GM13977 (cell line): ENCODE results near the gene TDRD1.
"Not testable (repeated sequence)": the region's sequence is repeated elsewhere in the genome, so short reads cannot be mapped to it uniquely, and the experiment has no call there.

ENCODE experiments used
- DNase-seq: peaks from one replicate; pipeline ENCODE4 v3.0.0; 2012; ENCODE audit warnings: low spot score
- in situ Hi-C: fragments of 300-500 bp; cut with MboI; formaldehyde crosslinking; loops from one replicate; pipeline ENCODE4 v1.12.0; 2022; ENCODE audit warnings: low sequenced_read_pairs, low pct_unique_long_range_greater_than_20kb, mixed read lengths, inconsistent platforms; ENCODE audit not compliant: unreplicated experiment
- TF ChIP-seq, protein P1 (sequence below): IDR thresholded peaks from 2 replicates; pipeline ENCODE4 v1.5.1; 2012; ENCODE audit warnings: mild to moderate bottlenecking, control low read depth; ENCODE audit not compliant: insufficient read depth; ENCODE audit errors: extremely low read depth, missing control alignments

TDRD1 gene

DNA sequence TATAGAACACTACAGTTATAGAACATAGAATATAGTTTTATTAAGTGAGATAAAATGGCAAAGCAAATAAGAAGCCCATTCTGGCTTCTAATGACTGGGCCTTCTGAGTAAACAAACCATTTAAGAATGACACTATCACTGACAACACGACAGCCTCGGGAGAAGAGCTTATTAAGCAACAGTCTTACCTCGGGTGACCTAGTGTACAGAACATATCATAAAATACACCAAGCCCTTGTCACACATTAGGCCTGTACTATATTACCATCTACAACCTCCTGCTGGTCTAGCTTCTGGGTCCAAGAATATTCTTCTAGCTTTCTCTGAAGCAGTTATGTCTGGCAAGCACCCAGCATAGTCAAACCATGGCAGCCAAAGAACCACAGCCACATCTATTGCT lies 37.1 kb upstream of the TDRD1 start:
- in situ Hi-C loops = no loop called here
- TF ChIP-seq, protein P1, sequence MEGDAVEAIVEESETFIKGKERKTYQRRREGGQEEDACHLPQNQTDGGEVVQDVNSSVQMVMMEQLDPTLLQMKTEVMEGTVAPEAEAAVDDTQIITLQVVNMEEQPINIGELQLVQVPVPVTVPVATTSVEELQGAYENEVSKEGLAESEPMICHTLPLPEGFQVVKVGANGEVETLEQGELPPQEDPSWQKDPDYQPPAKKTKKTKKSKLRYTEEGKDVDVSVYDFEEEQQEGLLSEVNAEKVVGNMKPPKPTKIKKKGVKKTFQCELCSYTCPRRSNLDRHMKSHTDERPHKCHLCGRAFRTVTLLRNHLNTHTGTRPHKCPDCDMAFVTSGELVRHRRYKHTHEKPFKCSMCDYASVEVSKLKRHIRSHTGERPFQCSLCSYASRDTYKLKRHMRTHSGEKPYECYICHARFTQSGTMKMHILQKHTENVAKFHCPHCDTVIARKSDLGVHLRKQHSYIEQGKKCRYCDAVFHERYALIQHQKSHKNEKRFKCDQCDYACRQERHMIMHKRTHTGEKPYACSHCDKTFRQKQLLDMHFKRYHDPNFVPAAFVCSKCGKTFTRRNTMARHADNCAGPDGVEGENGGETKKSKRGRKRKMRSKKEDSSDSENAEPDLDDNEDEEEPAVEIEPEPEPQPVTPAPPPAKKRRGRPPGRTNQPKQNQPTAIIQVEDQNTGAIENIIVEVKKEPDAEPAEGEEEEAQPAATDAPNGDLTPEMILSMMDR = no peak
- DNase-seq = no peak

DNA sequence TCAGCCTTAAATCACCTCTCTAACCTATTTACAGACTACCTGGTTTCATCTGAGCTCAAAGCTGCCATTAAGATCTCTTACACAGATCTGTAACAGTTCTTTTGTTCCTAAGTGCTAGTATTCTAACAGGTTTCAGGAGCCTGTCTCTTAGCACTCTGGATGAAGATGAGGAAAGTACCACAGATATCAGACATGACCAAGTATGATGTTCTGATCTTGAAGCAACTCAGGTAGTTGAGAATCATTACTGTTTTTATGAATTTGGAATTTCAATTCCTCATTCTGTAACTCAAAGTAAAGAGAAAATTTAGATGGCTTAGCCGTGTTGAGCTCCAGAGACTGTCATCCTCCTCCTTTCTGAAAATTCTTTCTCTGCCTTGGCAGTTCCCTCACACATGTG lies 36.0 kb upstream of the TDRD1 start:
- in situ Hi-C loops = no loop called here
- DNase-seq = no peak
- TF ChIP-seq, protein P1 = no peak

DNA sequence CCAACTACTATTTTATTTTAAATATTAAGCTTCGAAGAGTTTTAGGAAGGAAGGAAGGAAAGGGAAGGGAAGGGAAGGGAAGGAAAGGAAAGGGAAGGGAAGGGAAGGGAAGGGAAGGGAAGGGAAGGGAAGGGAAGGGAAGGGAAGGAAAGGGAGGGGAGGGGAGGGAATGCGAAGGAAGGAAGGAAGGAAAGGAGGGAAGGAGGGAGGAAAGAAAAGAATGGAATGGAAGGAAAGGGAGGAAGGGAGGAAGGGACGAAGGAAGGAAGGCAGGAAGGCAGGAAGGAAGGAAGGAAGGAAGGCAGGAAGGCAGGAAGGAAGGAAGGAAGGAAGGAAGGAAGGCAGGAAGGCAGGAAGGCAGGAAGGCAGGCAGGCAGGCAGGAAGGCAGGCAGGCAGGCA lies 29.7 kb upstream of the TDRD1 start:
- in situ Hi-C loops, DNase-seq: not testable (repeated sequence)

- TF ChIP-seq, protein P1 = no peak
- DNase-seq = no peak
- in situ Hi-C loops = no loop called here
These were observed 27.7 kb upstream of the TDRD1 start for GRCh38 chr10:114151486-114151885.

DNA sequence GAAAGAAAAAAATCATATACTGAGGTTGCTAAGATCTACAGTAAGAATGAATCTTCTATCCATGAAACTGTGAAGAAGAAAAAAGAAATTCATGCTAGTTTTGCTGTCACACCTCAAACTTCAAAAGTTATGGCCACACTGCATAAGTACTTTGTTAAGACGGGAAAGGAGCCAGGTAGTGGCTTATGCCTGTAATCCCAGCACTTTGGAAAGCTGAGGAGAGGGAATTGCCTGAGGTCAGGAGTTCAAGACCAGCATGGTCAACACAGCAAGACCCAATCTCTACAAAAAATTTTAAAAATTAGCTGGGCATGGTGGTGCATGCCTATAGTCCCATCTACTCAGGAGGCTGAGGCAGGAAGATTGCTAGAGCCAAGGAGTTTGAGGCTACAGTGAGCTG lies 27.3 kb upstream of the TDRD1 start:
- TF ChIP-seq, protein P1 = no peak
- in situ Hi-C loops = no loop called here
- DNase-seq = no peak

DNA sequence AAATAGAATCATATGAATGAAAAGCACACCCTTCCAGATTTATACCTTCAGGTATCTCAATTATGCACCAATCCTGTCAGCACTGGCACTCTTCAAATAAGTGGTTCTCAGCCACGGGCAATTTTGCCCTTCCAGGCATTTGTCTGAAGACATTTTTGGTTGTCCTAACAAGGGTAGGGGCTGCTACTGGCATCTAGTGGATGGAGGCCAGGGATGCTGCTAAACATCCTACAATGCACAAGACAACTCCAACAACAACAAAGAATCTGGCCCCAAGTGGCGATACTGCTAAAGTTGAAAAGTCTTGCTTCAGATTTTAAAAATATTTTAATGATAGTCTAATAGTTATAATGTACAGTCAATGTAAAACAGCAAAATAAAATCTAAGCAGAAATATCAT lies 21.2 kb upstream of the TDRD1 start:
- TF ChIP-seq, protein P1 = no peak
- in situ Hi-C loops = no loop called here
- DNase-seq = no peak

DNA sequence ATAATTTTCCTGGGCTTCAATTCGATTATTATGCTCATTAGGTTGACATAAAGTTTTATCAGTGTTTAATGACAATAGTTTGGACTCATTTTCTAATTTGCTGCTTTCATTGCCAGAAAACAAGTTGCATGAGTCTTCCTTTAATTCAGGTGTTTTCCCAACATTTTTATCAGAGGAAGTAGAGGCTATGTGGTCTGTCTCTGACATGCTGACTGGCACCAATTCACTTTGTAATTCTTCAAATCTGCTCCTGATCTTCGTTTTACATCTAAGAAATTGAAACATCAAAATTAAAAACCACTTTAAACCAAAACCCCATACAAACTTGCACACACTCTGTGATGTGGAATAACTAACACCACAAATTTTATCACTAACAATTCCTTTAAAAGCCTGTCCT lies 16.1 kb upstream of the TDRD1 start:
- in situ Hi-C loops = no loop called here
- no peak for DNase-seq
- TF ChIP-seq, protein P1 = no peak
